Thyroid gland (tissue), 4 donors: ENCODE results near the gene NSRP1.

Experiments used
- CTCF ChIP-seq, 6 experiments: fragments of 200-600 bp in 3 of 6; fragments of 450-650 bp in 3 of 6; sonication (generic) in 3 of 6; IDR thresholded peaks; one replicate each; pipeline ENCODE4 v1.5.1; 2016 to 2019; ENCODE audit warnings: antibody characterized with exemption in 6 of 6, mild to moderate bottlenecking in 2 of 6, inconsistent platforms in 1 of 6, moderate library complexity in 1 of 6
- POLR2A ChIP-seq, 2 donors: fragments of 450-650 bp; IDR thresholded peaks; one replicate each; pipeline ENCODE4 v1.6.1; 2017; ENCODE audit warnings: antibody characterized with exemption in 2 of 2, mild to moderate bottlenecking in 2 of 2, moderate library complexity in 1 of 2

DNA sequence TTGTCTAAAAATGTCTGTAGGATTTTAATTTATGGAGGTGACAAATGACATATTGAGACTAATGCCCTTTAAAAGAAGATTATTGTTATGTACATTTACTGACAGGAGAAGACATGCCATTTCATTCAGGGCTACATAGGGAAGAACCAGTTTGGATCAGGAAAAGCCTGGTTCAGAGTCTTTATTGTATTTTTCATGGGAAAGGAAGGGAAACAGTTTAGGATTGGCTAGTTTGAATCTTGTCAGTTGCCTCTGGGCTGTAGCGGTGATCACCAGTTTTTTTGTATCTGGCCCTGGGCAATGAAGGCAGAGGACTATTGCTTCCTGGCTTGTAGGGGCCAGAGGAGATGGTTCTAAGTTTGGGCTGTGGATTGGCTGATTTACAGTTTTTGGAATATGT is 31.8 kb downstream of the NSRP1 start:
- TF ChIP-seq POLR2A (IDR thresholded peaks at IDR 0.05) (no peak), CTCF (IDR thresholded peaks at IDR 0.05) (no peak)
